Nephron (organoid): ENCODE results near the gene COL6A2.

Experiments
- H3K27ac Mint-ChIP-seq, 3 experiments: 2 replicates each; pipeline ENCODE4 v1.8.0; 2020; ENCODE audit warnings: mixed read lengths in 3 of 3, mild to moderate bottlenecking in 2 of 3, moderate library complexity in 1 of 3
- H3K27me3 Mint-ChIP-seq: 2 replicates; pipeline ENCODE4 v1.8.0; 2021; ENCODE audit warnings: low read depth, mild to moderate bottlenecking, moderate library complexity, mixed read lengths
- H3K36me3 Mint-ChIP-seq: 2 replicates; pipeline ENCODE4 v1.8.0; 2020; ENCODE audit warnings: low read depth, mixed read lengths
- H3K4me1 Mint-ChIP-seq: 2 replicates; pipeline ENCODE4 v1.8.0; 2020; ENCODE audit warnings: mixed read lengths
- H3K4me3 Mint-ChIP-seq, 3 experiments: 2 replicates each; pipeline ENCODE4 v1.8.0; 2020; ENCODE audit warnings: mild to moderate bottlenecking in 3 of 3, mixed read lengths in 3 of 3, moderate library complexity in 2 of 3
- H3K9me3 Mint-ChIP-seq: 2 replicates; pipeline ENCODE4 v1.8.0; 2020; ENCODE audit warnings: mixed read lengths
- TF ChIP-seq, protein P1 (sequence below), 3 experiments: fragments of 200-600 bp; sonication (generic); IDR thresholded peaks; one replicate each; pipeline ENCODE4 v1.5.0; 2021; ENCODE audit warnings: antibody characterized with exemption in 3 of 3; ENCODE audit not compliant: unreplicated experiment in 3 of 3

COL6A2 gene

GRCh38 chr21:46120301-46121285, 22.7 kb downstream of the COL6A2 start:
- peaks cover 25% of the 10 kb centered on the region for H3K36me3 Mint-ChIP-seq
- TF ChIP-seq, protein P1, sequence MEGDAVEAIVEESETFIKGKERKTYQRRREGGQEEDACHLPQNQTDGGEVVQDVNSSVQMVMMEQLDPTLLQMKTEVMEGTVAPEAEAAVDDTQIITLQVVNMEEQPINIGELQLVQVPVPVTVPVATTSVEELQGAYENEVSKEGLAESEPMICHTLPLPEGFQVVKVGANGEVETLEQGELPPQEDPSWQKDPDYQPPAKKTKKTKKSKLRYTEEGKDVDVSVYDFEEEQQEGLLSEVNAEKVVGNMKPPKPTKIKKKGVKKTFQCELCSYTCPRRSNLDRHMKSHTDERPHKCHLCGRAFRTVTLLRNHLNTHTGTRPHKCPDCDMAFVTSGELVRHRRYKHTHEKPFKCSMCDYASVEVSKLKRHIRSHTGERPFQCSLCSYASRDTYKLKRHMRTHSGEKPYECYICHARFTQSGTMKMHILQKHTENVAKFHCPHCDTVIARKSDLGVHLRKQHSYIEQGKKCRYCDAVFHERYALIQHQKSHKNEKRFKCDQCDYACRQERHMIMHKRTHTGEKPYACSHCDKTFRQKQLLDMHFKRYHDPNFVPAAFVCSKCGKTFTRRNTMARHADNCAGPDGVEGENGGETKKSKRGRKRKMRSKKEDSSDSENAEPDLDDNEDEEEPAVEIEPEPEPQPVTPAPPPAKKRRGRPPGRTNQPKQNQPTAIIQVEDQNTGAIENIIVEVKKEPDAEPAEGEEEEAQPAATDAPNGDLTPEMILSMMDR (IDR thresholded peaks at IDR 0.05; ENCODE audit: unreplicated experiment in 3 of 3) = no peak

GRCh38 chr21:46121286-46122221, 23.6 kb downstream of the COL6A2 start:
- Mint-ChIP-seq H3K27ac (no peak overlapping the region), H3K4me1 (no peaks in the 10 kb centered on the region), H3K27me3 (no peaks in the 10 kb centered on the region), H3K9me3 (no peaks in the 10 kb centered on the region), H3K4me3 (no peak overlapping the region), H3K36me3 (peaks cover 25% of the 10 kb centered on the region)
- TF ChIP-seq, protein P1 (IDR thresholded peaks at IDR 0.05; ENCODE audit: unreplicated experiment in 3 of 3) = no peak

More at GRCh38 chr21:46120301-46121285, 22.7 kb downstream of the COL6A2 start:
- Mint-ChIP-seq H3K4me3 (no peak overlapping the region), H3K27ac (no peak overlapping the region), H3K27me3 (no peaks in the 10 kb centered on the region), H3K4me1 (no peaks in the 10 kb centered on the region), H3K9me3 (no peaks in the 10 kb centered on the region)

DNA sequence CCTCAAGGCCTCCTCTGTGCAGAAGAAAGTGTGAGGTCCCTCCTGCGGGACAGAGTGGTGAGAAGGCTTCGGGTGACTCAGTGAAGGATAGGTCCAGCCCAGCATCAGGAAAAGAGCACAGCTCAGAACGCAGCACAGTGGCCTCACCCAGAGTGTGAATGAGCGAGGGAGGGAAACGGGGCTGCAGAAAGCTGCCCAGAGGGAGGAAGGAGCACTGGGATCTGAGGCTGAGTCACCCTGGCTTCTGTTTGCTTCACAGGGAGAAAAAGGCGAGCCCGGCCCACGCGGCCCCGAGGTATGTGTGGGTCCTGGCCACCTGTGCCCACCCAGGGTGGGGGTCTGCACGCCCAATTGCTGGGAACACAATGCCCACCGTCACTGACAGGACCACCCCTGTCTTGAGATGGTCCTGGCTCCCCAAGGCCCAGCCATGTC, 24.3 kb downstream of the COL6A2 start:
- no peaks in the 10 kb centered on the region for H3K4me1 Mint-ChIP-seq
- H3K4me3 Mint-ChIP-seq = no peak overlapping the region
- TF ChIP-seq, protein P1 (IDR thresholded peaks at IDR 0.05; ENCODE audit: unreplicated experiment in 3 of 3) = no peak
- no peak overlapping the region for H3K27ac Mint-ChIP-seq
- H3K36me3 Mint-ChIP-seq = peaks cover 21% of the 10 kb centered on the region
- H3K27me3 Mint-ChIP-seq = no peaks in the 10 kb centered on the region
- no peaks in the 10 kb centered on the region for H3K9me3 Mint-ChIP-seq

- Mint-ChIP-seq H3K9me3 (no peaks in the 10 kb centered on the region), H3K36me3 (peaks cover 25% of the 10 kb centered on the region), H3K27me3 (no peaks in the 10 kb centered on the region), H3K4me1 (peaks cover 4% of the 10 kb centered on the region), H3K27ac (no peak overlapping the region), H3K4me3 (no peak overlapping the region)
- TF ChIP-seq, protein P1 (IDR thresholded peaks at IDR 0.05; ENCODE audit: unreplicated experiment in 3 of 3) = no peak
Measured at GRCh38 chr21:46122758-46123683, 25.1 kb downstream of the COL6A2 start.
